Measurements from ENCODE around the gene WASF2.

DNA sequence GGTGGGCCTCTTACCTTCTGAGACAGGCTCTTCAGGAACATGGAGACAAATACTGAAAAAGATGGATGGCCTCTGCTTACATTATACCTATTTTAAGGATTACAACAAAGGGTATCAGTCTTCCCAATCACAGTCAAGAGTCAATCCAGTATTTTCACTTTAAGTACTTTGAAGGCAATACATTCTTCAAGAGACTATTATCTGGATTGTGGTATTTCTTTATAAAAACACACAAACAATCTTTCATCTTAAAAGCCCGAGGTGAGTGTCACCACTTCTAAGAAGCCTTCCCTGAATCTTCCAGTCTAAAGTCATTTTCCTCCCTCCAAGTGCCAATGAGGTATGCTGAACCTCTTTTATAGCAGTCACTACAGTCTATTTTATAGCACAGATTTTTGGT is 45.3 kb downstream of the WASF2 start:
- TF ChIP-seq CTCF (IDR thresholded peaks at IDR 0.05) (no peak), POLR2AphosphoS5 (IDR thresholded peaks at IDR 0.05) (no peak)

Measured in breast epithelium (tissue), 3 donors.